Neural progenitor cell (in vitro differentiated cells): ENCODE data around the gene PTPRJ.

ENCODE experiments used
- CTCF ChIP-seq: fragments of 200-600 bp; sonication (generic); IDR thresholded peaks from 2 replicates; pipeline ENCODE4 v1.5.1; 2017; ENCODE audit warnings: antibody characterized with exemption, mild to moderate bottlenecking
- EZH2 ChIP-seq: fragments of 200-600 bp; sonication (generic); IDR thresholded peaks from 2 replicates; pipeline ENCODE4 v1.6.1; 2017; ENCODE audit warnings: antibody characterized with exemption, mild to moderate bottlenecking, moderate library complexity
- EZH2phosphoT487 ChIP-seq: fragments of 200-600 bp; sonication (generic); IDR thresholded peaks from 2 replicates; pipeline ENCODE4 v1.6.1; 2017; ENCODE audit warnings: antibody characterized with exemption

GRCh38 chr11:48031602-48032001 is 51.2 kb downstream of the PTPRJ start:
- no peak for TF ChIP-seq CTCF
- no peak for TF ChIP-seq EZH2
- no peak for TF ChIP-seq EZH2phosphoT487
